Endodermal cell (in vitro differentiated cells): Measurements from ENCODE around the gene SAFB2. TPM values are rescaled to one million over a fixed set of nuclear protein-coding genes. Genes with fewer than 3 reads are reported as not detected.

Source experiments
- DNase-seq: peaks from one replicate; pipeline ENCODE4 v3.0.0-alpha.2; 2017
- H3K27ac ChIP-seq: 2 replicates; pipeline ENCODE4 v1.5.1; 2013; ENCODE audit warnings: mild to moderate bottlenecking, low read depth, low read length, moderate library complexity
- H3K27me3 ChIP-seq: 2 replicates; pipeline ENCODE4 v1.6.1; 2013; ENCODE audit warnings: mild to moderate bottlenecking, low read length, moderate library complexity; ENCODE audit not compliant: insufficient read depth, control insufficient read depth, poor library complexity, severe bottlenecking
- H3K36me3 ChIP-seq: 2 replicates; pipeline ENCODE4 v1.7.0; 2013; ENCODE audit warnings: mild to moderate bottlenecking, low read length, moderate library complexity; ENCODE audit not compliant: control insufficient read depth, insufficient read depth
- H3K4me1 ChIP-seq: one replicate; pipeline ENCODE4 v1.7.0; 2013; ENCODE audit warnings: low read length; ENCODE audit not compliant: control insufficient read depth, insufficient read depth
- H3K4me3 ChIP-seq: 2 replicates; pipeline ENCODE4 v1.5.1; 2013; ENCODE audit warnings: mild to moderate bottlenecking, low read length, moderate library complexity
- H3K9ac ChIP-seq: 2 replicates; pipeline ENCODE4 v1.6.1; 2013; ENCODE audit warnings: mild to moderate bottlenecking, low read length, moderate library complexity; ENCODE audit not compliant: poor library complexity, severe bottlenecking; ENCODE audit errors: extremely low read depth
- H3K9me3 ChIP-seq: 2 replicates; pipeline ENCODE4 v1.6.1; 2013; ENCODE audit warnings: mild to moderate bottlenecking, low read length, moderate library complexity; ENCODE audit not compliant: control insufficient read depth
- H3K27ac Mint-ChIP-seq: 2 replicates; pipeline ENCODE4 v1.8.0; 2020; ENCODE audit warnings: mixed read lengths
- H3K27me3 Mint-ChIP-seq: 2 replicates; pipeline ENCODE4 v1.8.0; 2021; ENCODE audit warnings: mild to moderate bottlenecking, mixed read lengths; ENCODE audit not compliant: insufficient read depth
- H3K36me3 Mint-ChIP-seq: 2 replicates; pipeline ENCODE4 v1.8.0; 2020; ENCODE audit warnings: low read depth, mixed read lengths
- H3K4me1 Mint-ChIP-seq: 2 replicates; pipeline ENCODE4 v1.8.0; 2020; ENCODE audit warnings: mixed read lengths
- H3K4me3 Mint-ChIP-seq: 2 replicates; pipeline ENCODE4 v1.8.0; 2020; ENCODE audit warnings: mild to moderate bottlenecking, moderate library complexity, mixed read lengths
- H3K9me3 Mint-ChIP-seq: 2 replicates; pipeline ENCODE4 v1.8.0; 2020; ENCODE audit warnings: mild to moderate bottlenecking, mixed read lengths
- WGBS, 2 experiments: methylation state at CpG; one replicate each; pipeline versions ENCODE4 v1.1.5 to v1.1.7; 2013; ENCODE audit warnings: missing lambda C conversion rate in 2 of 2, mixed read lengths in 1 of 2; ENCODE audit not compliant: insufficient coverage in 1 of 2, insufficient read length in 1 of 2; 5-methylcytosine and 5-hydroxymethylcytosine counted together
- total RNA-seq, 2 donors: library from RNA; stranded (reverse); fragmentation: NEBNext Ultra II Directional in 1 of 2; extraction: Animal tissue kit (Norgen Biotek cat#: 25700) in 1 of 2; gene quantifications; 2 replicates in 1 of 2; 3 replicates in 1 of 2; pipeline ENCODE4 v1.2.1, GENCODE V29; 2021
- TF ChIP-seq, protein P1 (sequence below): fragments of 200-600 bp; sonication (generic); conservative IDR thresholded peaks from 2 replicates; pipeline ENCODE4 v1.5.0; 2021; ENCODE audit warnings: antibody characterized with exemption, mild to moderate bottlenecking

SAFB2 gene
- total RNA-seq, 2 donors from 2014 or later = 69.2 to 74.6 TPM

GRCh38 chr19:5588906-5589676, 33.5 kb downstream of the SAFB2 start:
- no peak overlapping the region for H3K4me3 ChIP-seq
- peaks cover 13% of the 10 kb centered on the region for H3K4me1 ChIP-seq
- Mint-ChIP-seq H3K27ac (peak overlapping the region; percentile 67), H3K27me3 (no peaks in the 10 kb centered on the region), H3K4me3 (no peak overlapping the region), H3K4me1 (peaks cover 26% of the 10 kb centered on the region), H3K36me3 (peaks cover 60% of the 10 kb centered on the region), H3K9me3 (no peaks in the 10 kb centered on the region)
- no peaks in the 10 kb centered on the region for H3K9me3 ChIP-seq
- H3K9ac ChIP-seq = no peak overlapping the region
- DNase-seq = peak; percentile 75
- TF ChIP-seq, protein P1, sequence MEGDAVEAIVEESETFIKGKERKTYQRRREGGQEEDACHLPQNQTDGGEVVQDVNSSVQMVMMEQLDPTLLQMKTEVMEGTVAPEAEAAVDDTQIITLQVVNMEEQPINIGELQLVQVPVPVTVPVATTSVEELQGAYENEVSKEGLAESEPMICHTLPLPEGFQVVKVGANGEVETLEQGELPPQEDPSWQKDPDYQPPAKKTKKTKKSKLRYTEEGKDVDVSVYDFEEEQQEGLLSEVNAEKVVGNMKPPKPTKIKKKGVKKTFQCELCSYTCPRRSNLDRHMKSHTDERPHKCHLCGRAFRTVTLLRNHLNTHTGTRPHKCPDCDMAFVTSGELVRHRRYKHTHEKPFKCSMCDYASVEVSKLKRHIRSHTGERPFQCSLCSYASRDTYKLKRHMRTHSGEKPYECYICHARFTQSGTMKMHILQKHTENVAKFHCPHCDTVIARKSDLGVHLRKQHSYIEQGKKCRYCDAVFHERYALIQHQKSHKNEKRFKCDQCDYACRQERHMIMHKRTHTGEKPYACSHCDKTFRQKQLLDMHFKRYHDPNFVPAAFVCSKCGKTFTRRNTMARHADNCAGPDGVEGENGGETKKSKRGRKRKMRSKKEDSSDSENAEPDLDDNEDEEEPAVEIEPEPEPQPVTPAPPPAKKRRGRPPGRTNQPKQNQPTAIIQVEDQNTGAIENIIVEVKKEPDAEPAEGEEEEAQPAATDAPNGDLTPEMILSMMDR = no peak
- no peaks in the 10 kb centered on the region for H3K27me3 ChIP-seq
- 80 to 83% methylated on average over 11 to 30 of the region's 30 CpGs for WGBS, 2 experiments
- H3K36me3 ChIP-seq = peaks cover 61% of the 10 kb centered on the region
- H3K27ac ChIP-seq = peak overlapping the region; percentile 57

GRCh38 chr19:5588441-5588840, 34.1 kb downstream of the SAFB2 start:
- no peaks in the 10 kb centered on the region for H3K27me3 ChIP-seq
- H3K9ac ChIP-seq = no peak overlapping the region
- TF ChIP-seq, protein P1 = no peak
- H3K27ac ChIP-seq = no peak overlapping the region
- no peak overlapping the region for H3K4me3 Mint-ChIP-seq
- no peaks in the 10 kb centered on the region for H3K9me3 ChIP-seq
- no peak overlapping the region for H3K4me3 ChIP-seq
- H3K4me1 Mint-ChIP-seq = peaks cover 26% of the 10 kb centered on the region
- no peak overlapping the region for H3K27ac Mint-ChIP-seq
- H3K9me3 Mint-ChIP-seq = no peaks in the 10 kb centered on the region
- DNase-seq = no peak
- no peaks in the 10 kb centered on the region for H3K27me3 Mint-ChIP-seq
- 94% methylated on average over 10 of the region's 10 CpGs for WGBS, 2 experiments
- peaks cover 54% of the 10 kb centered on the region for H3K36me3 Mint-ChIP-seq
- peaks cover 55% of the 10 kb centered on the region for H3K36me3 ChIP-seq
- H3K4me1 ChIP-seq = peaks cover 13% of the 10 kb centered on the region

- no peaks in the 10 kb centered on the region for H3K9me3 Mint-ChIP-seq
- H3K4me3 ChIP-seq = no peak overlapping the region
Observed at GRCh38 chr19:5587661-5588060, 34.9 kb downstream of the SAFB2 start.

More at GRCh38 chr19:5587661-5588060, 34.9 kb downstream of the SAFB2 start:
- Histone ChIP-seq H3K36me3 (peaks cover 48% of the 10 kb centered on the region), H3K9me3 (no peaks in the 10 kb centered on the region), H3K4me1 (peaks cover 13% of the 10 kb centered on the region), H3K9ac (no peak overlapping the region), H3K27me3 (no peaks in the 10 kb centered on the region), H3K27ac (no peak overlapping the region)
- no peak for DNase-seq
- Mint-ChIP-seq H3K4me3 (no peak overlapping the region), H3K27ac (no peak overlapping the region), H3K36me3 (peaks cover 51% of the 10 kb centered on the region), H3K4me1 (peaks cover 26% of the 10 kb centered on the region), H3K27me3 (no peaks in the 10 kb centered on the region)
- TF ChIP-seq, protein P1 = no peak
- WGBS, 2 experiments = 96 to 97% methylated on average over 13 to 23 of the region's 23 CpGs
